Amniotic epithelial cell (primary cell): Measurements from ENCODE around the gene NUDT6.
"Not testable (repeated sequence)": the region's sequence is repeated elsewhere in the genome, so short reads cannot be mapped to it uniquely, and the experiment has no call there.

Source experiments
- DNase-seq: peaks from one replicate; pipeline ENCODE4 v3.0.0-alpha.2; 2010; ENCODE audit warnings: low read depth

NUDT6 gene

GRCh38 chr4:122921971-122922876, at the start of gene NUDT6:
TSS of gene NUDT6 (minus strand) at chr4:122922597. CDS start at chr4:122922572, 25 bp downstream.
- peak; percentile 69 for DNase-seq

- no peak for DNase-seq
These were observed 45.9 kb upstream of the NUDT6 start for GRCh38 chr4:122968227-122968812.

- no peak for DNase-seq
These were observed 44.8 kb upstream of the NUDT6 start for GRCh38 chr4:122967231-122967630.

- no peak for DNase-seq
These were observed 43.8 kb upstream of the NUDT6 start for GRCh38 chr4:122966201-122966600.

GRCh38 chr4:122963216-122963615, 40.8 kb upstream of the NUDT6 start:
- peak; percentile 50 for DNase-seq

GRCh38 chr4:122960611-122961000, 38.2 kb upstream of the NUDT6 start:
- DNase-seq: no peak

GRCh38 chr4:122959981-122960610, 37.7 kb upstream of the NUDT6 start:
- peak; percentile 63 for DNase-seq

- no peak for DNase-seq
These were observed 37.0 kb upstream of the NUDT6 start for GRCh38 chr4:122959441-122959840.

- DNase-seq: no peak
These were observed 36.1 kb upstream of the NUDT6 start for GRCh38 chr4:122958505-122958904.

GRCh38 chr4:122953924-122954323, 31.5 kb upstream of the NUDT6 start:
- DNase-seq: no peak

GRCh38 chr4:122952028-122952427, 29.6 kb upstream of the NUDT6 start:
- no peak for DNase-seq

- DNase-seq: no peak
These were observed 26.3 kb upstream of the NUDT6 start for GRCh38 chr4:122948671-122949070.

GRCh38 chr4:122946142-122946541, 23.7 kb upstream of the NUDT6 start:
- no peak for DNase-seq

- DNase-seq: not testable (repeated sequence)
These were observed 22.7 kb upstream of the NUDT6 start for GRCh38 chr4:122945136-122945535.

GRCh38 chr4:122932763-122933162, 10.4 kb upstream of the NUDT6 start:
- no peak for DNase-seq

GRCh38 chr4:122930862-122931261, 8.5 kb upstream of the NUDT6 start:
- DNase-seq: peak; percentile 25

- no peak for DNase-seq
These were observed 6.5 kb upstream of the NUDT6 start for GRCh38 chr4:122928930-122929329.

GRCh38 chr4:122922877-122923511, 597 bp upstream of the NUDT6 start:
- peak; percentile 87 for DNase-seq

- no peak for DNase-seq
These were observed 1.1 kb downstream of the NUDT6 start for GRCh38 chr4:122921300-122921699.

GRCh38 chr4:122920473-122920872, 1.9 kb downstream of the NUDT6 start:
- DNase-seq: no peak

- DNase-seq: peak; percentile 20
These were observed 4.7 kb downstream of the NUDT6 start for GRCh38 chr4:122917731-122918130.

GRCh38 chr4:122914938-122915337, 7.5 kb downstream of the NUDT6 start:
- peak; percentile 58 for DNase-seq
